Nephron progenitor cell (in vitro differentiated cells): ENCODE data around the gene TPD52L2.
"Not testable (repeated sequence)": the region's sequence is repeated elsewhere in the genome, so short reads cannot be mapped to it uniquely, and the experiment has no call there.

Source experiments
- DNase-seq: peaks from one replicate; pipeline ENCODE4 v3.0.0; 2021
- H3K27ac Mint-ChIP-seq: 2 replicates; pipeline ENCODE4 v1.8.0; 2021; ENCODE audit warnings: mild to moderate bottlenecking, moderate library complexity, mixed read lengths
- H3K27me3 Mint-ChIP-seq: 2 replicates; pipeline ENCODE4 v1.8.0; 2021; ENCODE audit warnings: mild to moderate bottlenecking, low read depth, mixed read lengths; ENCODE audit not compliant: poor library complexity
- H3K36me3 Mint-ChIP-seq: 2 replicates; pipeline ENCODE4 v1.8.0; 2021; ENCODE audit warnings: low read depth, mixed read lengths
- H3K4me1 Mint-ChIP-seq: 2 replicates; pipeline ENCODE4 v1.8.0; 2021; ENCODE audit warnings: mixed read lengths
- H3K4me3 Mint-ChIP-seq: 2 replicates; pipeline ENCODE4 v1.8.0; 2021; ENCODE audit warnings: mild to moderate bottlenecking, moderate library complexity, mixed read lengths
- H3K9me3 Mint-ChIP-seq: 2 replicates; pipeline ENCODE4 v1.8.0; 2021; ENCODE audit warnings: mild to moderate bottlenecking, moderate library complexity, mixed read lengths
- CTCF ChIP-seq: fragments of 200-600 bp; sonication (generic); IDR thresholded peaks from 2 replicates; pipeline ENCODE4 v1.5.0; 2021; ENCODE audit warnings: antibody characterized with exemption

The TPD52L2 gene

DNA sequence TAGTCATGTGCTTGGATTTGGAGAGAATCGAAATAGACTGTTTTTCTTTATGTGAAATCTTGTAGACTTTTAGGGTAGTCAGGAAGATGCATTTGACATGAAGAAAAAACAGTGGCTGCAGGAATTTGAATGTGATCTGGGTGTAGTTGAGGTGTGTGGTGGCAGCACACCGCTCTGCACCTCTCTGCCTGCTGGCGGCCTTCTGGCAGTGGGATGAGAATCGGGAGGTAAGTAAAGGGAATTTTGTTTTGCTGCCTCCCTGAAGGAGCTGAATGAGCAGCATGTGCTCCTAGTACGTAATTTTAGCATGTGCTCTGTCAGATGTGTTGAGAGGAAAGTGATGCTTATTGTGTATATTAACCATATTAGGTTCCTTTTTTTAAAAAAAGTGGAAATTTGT, 3.2 kb downstream of the TPD52L2 start:
- no peak overlapping the region for H3K4me3 Mint-ChIP-seq
- peaks cover 21% of the 10 kb centered on the region for H3K4me1 Mint-ChIP-seq
- peak overlapping the region; percentile 46 for H3K27ac Mint-ChIP-seq

GRCh38 chr20:63873477-63873971, 8.5 kb downstream of the TPD52L2 start:
- DNase-seq: no peak
- Mint-ChIP-seq H3K27ac (peak overlapping the region; percentile 66), H3K9me3 (no peaks in the 10 kb centered on the region), H3K36me3 (peaks cover 56% of the 10 kb centered on the region), H3K4me3 (no peak overlapping the region), H3K4me1 (no peaks in the 10 kb centered on the region), H3K27me3 (no peaks in the 10 kb centered on the region)
- no peak for TF ChIP-seq CTCF

More for the DNA sequence above, 3.2 kb downstream of the TPD52L2 start:
- Mint-ChIP-seq H3K9me3 (no peaks in the 10 kb centered on the region), H3K36me3 (peaks cover 32% of the 10 kb centered on the region), H3K27me3 (no peaks in the 10 kb centered on the region)
- TF ChIP-seq CTCF: no peak
- no peak for DNase-seq

GRCh38 chr20:63874241-63874640, 9.2 kb downstream of the TPD52L2 start:
- H3K27me3 Mint-ChIP-seq, H3K9me3 Mint-ChIP-seq, H3K4me1 Mint-ChIP-seq, H3K4me3 Mint-ChIP-seq, DNase-seq, H3K27ac Mint-ChIP-seq: not testable (repeated sequence)
- H3K36me3 Mint-ChIP-seq: peaks cover 53% of the 10 kb centered on the region

DNA sequence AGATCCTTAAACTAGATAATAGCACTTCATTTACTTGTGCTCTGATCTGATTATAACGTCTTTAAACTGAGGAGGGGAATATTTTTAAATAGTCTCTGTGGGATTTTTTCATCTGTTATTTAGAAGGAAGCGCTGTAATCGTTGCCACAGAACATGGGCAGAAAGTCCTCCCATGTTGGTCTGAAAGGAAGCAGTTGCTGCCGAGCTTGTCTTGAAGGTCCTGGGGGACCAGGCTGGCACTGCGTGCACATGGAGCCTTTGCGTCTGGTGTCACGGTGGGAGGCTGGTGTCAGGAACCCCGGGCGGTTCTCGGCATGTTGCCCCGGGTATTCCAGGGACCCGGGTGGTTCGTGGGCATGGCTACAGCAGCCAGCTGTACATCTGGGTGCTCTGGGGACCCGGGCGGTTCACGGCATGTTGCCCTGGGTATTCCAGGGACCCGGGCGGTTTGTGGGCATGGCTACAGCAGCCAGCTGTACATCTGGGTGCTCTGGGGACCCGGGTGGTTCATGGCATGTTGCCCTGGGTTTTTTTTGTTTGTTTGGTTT, 11.5 kb downstream of the TPD52L2 start:
- Mint-ChIP-seq H3K4me3 (no peak overlapping the region), H3K36me3 (peaks cover 43% of the 10 kb centered on the region), H3K4me1 (no peaks in the 10 kb centered on the region), H3K27me3 (no peaks in the 10 kb centered on the region), H3K27ac (peak overlapping the region; percentile 52), H3K9me3 (no peaks in the 10 kb centered on the region)
- DNase-seq: no peak
- no peak for TF ChIP-seq CTCF

GRCh38 chr20:63877755-63878470, 12.8 kb downstream of the TPD52L2 start:
- Mint-ChIP-seq H3K4me1 (no peaks in the 10 kb centered on the region), H3K36me3 (peaks cover 40% of the 10 kb centered on the region), H3K4me3 (no peak overlapping the region)

More at GRCh38 chr20:63877755-63878470, 12.8 kb downstream of the TPD52L2 start:
- H3K27me3 Mint-ChIP-seq: no peaks in the 10 kb centered on the region
- no peaks in the 10 kb centered on the region for H3K9me3 Mint-ChIP-seq
- no peak overlapping the region for H3K27ac Mint-ChIP-seq
- TF ChIP-seq CTCF: no peak
- DNase-seq: no peak
